Measurements from ENCODE around the gene PPARA.
"Not testable (repeated sequence)": the region's sequence is repeated elsewhere in the genome, so short reads cannot be mapped to it uniquely, and the experiment has no call there.

Gene PPARA

DNA sequence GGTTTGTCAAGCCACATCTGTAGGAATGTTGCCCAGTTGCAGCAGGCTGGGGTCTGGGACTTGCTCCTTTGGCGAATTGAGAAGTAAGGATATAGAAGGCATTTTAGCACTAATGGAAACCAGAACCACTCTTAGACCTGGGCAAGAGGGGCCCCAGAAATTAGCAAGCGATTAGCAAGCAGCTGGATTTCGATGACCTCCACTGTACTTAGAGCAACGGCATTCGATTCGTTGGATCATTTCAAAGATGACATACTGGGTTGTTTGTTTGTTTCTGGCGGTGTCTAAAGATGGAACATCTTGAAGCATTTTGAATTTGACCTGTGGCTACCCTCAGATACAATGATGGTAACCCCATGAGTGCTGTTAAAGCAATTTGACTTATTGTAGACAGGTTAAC is 100.9 kb downstream of the PPARA start:
- DNase-seq: no peak

DNA sequence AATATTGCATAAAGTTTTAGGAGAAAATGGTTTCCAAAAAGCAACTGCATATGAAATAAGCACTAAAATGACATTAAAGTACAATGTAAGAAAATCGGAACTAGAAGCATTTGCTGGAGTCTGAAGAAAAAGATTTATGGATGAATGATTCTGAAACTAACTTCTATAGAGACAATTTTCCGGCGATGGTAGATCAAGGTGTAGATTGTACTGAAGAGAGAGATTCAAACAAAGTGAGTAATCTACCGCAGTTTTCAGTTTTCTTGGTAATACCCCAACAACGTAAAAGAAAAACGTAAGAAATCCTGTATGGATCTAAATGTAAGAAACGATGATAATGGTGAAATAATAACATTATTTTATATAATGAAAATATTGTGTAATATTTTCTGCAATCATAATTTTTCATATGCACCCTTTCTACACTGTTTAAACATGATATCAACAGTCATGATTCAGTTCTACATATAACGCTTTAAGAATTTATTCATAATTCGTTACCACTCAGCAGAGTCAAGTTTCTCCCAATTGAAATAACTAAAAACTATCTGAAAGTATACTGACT is 101.6 kb downstream of the PPARA start:
- no peak for DNase-seq

DNA sequence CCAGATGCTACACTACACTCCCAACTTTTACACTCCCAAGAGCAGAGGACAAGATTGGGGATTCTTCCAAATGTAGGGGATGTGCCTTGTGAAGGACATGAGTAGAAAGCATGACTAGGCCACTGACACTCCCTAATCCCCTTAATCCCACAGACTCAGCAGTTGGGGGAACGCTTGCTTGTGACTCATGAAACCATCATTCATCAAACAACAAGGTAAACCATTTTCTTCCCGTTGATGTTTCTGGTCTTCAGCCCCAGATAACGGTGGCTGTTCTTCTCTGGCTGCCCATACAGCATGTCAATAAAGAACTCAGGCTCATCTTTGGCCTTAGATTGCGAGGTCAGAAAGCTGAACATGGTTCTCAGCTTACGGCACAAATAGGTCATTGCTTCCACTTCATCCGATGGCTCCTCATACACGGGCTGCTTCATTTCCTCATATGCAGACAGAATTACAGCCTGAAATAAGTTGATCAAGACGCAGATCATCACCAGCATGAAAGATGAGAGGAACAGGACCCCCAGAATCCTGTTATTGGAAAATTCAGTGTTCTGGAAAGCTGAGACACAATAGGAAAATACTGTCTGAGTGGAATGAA is 106.1 kb downstream of the PPARA start:
- DNase-seq: no peak

DNA sequence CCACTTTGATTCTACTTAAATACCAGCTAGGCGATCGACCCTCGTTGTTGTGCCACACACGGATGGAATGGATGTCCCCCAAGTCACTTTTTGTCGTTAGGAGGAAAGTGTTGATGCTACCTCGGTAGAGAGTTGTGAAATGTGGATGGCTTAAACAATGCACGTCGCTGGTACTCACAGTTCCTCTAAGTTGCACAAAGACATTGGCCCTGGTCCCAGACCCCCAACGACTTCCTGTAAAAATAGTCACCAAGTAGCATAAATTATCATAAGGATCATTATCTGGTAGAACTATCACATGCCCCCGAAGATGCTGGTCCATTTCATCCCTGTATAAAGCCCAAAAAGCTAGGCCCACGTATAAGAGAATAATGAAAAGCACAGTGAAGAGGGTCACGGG is 109.0 kb downstream of the PPARA start:
- no peak for DNase-seq

DNA sequence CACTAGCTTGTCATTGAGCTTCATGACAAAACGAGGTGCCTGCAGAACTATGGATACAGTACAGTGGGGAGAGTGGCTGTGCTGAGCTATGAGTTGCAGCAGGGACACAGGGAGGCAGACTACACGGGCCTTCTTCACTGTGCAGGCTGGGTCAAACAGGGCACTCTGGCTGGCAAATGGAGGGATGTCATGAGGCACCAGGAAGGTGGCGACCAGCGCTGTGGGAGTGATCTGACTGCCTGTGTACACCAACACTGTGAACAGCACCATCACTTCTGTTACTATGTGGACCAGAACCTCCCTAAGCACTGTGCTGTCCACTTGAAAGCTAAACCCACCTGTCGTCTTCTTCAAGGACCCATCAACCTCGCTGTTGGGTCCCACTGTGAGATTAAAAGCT is 109.7 kb downstream of the PPARA start:
- DNase-seq: no peak

DNA sequence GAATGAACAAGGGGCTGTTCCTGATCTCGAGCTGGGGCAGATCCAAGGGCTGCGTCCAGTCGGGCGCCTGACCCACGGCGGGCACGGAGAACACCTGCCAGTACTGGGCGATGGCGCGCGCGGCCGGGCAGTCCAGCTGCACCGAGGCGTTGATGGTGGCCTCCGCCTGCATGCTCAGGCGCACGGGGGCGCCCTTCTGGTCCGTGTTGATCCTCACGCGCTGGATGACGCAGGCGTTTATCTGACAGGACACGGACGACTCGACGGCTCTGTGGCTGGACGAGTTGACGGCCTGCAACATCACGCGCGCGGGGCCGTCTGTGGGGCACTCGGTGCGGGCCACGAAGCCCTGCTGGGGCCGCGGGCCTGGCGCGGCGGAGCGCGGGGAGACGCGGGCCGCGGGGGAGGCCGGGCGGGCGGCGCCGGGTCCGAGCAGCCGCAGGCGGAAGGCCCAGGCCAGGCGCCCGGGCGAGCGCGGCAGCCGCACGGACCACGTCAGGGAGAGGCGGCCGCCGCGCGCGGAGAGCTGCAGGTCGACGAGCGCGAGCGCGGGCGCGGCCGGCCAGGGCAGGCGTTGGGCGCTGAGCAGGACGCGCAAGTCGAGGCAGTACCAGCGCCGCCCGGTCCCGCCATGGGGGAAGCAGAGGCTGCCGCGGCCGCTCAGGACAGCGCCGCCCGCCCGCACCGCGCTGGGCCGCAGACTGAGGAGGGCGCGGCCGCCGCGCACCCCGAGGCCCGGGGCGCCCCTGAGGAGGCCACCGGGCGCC is 112.3 kb downstream of the PPARA start:
- DNase-seq: peak; percentile 17

DNA sequence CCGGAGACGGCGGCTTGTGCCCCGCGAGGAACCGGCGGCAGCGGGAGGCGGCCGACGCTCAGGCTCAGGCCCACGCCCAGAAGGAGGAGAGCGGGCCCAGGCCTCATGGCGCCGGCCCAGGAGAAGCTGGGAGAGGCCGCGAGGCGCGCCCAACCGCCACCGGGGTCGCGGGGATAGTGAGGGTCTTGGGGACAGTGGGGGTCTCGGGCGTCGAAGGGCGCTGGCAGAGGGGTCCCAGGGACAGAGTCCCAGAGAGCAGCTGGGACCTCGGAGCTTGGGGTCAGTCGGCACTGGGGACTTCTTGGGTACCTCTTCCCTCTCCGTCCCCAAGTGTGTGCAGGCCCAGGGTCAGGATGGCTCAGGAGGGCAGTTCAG is 112.9 kb downstream of the PPARA start, which contains the start of gene PKDREJ:
Gene PKDREJ (minus strand): TSS at position 128 of the 375 bp plus-strand sequence. CDS start 21 bp downstream, at position 107.
- no peak for DNase-seq

DNA sequence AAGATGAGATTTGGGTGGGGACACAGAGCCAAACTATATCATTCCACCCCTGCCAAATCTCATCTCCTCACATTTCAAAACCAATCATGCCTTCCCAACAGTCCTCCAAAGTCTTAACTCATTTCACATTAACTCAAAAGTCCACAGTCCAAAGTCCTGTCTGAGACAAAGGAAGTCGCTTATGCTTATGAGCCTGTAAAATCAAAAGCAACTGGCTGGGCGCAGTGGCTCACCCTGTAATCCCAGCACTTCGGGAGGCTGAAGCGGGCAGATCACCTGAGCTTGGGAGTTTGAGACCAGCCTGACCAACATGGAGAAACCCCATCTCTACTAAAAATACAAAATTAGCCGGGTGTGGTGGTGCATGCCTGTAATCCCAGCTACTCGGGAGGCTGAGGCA is 114.2 kb downstream of the PPARA start:
- DNase-seq: not testable (repeated sequence)

DNA sequence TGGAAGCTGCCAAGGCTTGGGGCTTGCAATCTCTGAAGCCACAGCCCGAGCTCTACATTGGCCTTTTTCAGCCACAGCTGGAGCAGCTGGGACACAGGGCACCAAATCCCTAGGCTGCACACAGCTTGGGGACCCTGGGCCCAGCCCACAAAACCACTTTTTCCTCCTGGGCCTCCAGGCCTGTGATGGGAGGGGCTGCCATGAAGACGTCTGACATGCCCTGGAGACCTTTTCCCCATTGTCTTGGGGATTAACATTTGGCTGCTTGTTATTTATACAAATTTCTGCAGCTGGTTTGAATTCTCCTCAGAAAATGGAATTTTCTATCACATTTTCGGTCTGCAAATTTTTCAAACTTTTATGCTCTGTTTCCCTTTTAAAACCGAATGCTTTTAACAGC is 115.3 kb downstream of the PPARA start:
- not testable (repeated sequence) for DNase-seq

DNA sequence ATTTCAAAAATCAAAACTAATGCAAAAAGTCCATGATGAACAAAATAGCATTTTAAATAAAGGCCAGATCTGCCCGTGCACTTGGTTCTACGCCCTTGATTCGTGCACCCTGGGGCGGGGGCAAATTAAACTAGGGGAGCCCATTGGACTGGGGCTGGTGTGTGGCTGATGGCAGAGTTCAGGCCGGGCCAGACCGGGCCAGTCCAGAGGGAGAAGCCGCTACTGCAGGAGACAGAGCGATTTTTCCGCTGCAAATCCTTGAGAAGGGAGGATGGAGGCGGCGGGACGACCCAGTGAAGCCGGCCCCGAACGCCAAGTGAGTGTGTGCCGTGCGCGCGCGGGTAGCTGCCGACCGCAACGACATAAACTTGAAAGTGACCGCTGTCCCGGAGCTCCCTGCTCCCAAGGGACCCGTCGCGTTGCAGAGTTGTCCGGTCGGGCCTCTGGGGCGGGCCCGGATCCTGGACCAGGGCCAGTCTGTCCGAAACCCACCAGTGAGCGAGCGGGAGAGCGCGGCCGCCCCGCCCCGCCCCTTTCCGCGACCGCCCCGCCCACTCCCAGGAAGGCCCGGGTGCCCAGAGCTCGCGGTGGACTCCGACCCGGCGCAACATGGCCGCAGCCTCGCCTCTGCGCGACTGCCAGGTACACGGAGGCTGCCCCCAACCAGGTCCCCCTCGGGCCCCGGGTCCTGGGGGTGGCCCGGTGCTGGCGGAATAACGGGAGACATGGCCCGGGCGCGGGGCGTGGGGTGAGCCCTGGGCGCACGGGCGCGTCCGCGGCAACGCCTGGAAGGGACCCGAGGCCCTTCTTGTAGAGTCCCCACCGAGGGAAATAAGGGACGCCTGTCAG is 117.3 kb downstream of the PPARA start, which contains the start of gene TTC38:
Gene TTC38 (plus strand): TSS at position 578 of the 849 bp plus-strand sequence. CDS start 32 bp downstream, at position 610.
- peak; percentile 48 for DNase-seq

DNA sequence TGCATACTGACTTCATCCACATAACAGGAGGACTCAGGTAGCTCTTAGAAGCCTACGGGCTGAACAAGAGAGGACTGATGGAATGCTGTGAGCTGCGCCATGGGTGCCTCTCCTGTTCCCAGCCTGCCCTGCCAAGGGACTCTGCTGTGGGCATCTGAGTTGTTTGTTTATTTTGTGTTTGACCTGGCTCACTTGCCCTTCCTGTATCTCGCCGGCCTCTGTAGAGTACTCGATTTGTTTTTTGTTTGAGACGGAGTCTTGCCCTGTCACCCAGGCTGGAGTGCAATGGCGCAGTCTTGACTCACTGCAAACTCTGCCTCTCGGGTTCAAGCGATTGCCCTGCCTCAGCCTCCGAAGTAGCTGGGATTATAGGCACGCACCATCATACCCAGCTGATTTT is 119.2 kb downstream of the PPARA start:
- no peak for DNase-seq

DNA sequence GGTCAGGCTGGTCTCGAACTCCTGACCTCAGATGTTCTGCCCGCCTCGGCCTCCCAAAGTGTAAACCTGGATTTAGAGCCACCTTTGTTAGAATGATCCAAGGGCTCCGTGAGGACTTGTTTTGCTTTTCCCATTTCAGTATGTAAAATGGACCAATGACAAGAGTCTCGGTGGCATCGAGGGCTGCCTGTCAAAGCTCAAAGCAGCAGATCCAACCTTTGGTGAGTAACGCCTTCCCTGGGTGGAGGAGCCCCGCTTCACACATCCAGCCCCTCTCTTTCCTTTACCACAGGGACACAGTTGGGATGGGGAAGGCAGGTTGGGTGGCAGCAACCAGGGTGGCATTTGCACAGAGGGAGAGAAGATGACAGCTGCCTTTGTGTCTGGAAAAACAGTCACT is 121.9 kb downstream of the PPARA start:
- DNase-seq: no peak

DNA sequence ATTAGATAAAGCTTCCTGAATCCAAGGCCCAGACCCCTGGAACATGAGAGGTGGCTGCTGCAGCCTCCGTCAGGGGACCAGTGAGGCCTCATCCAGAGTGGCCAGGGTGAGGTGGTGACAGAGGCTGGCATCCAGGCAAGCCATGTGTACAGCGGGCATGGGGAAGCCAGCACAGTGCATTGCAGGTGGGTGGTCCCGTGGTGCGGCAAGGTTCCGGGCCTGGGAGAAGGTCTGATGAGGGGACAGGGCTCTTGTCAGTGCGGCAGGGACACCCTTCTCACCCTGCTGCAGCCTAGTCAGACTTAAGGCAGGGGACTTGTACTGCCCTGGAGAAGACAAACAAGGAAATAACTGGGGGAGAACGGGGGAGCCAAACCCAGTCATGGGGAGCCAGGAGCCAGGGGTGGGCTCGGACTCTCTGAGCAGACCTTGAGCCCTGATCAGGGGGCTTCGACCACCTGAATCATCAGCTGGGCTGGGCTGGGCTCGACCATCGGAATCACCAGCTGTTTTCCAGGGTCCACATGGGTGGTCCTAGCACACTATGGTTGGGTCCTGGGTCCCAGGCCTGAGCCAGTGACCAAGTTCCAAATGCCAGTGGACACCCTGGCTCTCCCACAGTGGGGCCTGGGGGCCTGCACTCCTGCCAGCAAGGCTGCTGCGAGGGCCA is 122.6 kb downstream of the PPARA start:
- no peak for DNase-seq

DNA sequence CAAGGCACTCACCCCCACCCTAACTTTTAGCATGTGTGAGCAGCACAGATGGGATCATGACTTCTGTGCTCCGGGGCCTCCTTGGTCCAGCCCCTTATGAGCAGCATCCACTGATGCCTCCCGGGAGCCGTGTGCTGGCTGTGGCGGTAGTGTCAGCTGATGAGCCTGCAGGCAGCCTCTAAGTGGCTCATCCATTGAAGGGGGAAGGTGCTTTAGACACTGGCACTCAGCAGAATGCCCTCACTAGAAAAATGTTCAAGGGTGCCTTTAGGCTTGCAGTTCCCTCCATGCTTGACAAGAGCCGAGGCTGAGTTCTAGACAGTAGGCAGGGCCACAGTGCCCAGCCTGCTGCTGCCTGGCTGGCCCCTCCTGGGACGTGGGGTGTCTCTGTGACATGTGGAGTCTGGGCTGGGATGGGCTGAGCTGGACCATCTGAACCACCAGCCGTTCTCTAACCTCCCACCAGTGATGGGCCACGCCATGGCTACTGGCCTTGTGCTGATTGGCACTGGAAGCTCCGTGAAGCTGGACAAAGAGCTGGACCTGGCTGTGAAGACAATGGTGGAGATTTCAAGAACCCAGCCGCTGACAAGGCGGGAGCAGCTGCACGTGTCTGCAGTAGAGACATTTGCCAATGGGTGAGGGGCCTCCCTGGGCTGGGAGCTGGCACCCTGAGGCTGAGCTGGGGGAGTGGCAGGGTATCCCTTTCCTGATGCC is 123.3 kb downstream of the PPARA start:
- no peak for DNase-seq

DNA sequence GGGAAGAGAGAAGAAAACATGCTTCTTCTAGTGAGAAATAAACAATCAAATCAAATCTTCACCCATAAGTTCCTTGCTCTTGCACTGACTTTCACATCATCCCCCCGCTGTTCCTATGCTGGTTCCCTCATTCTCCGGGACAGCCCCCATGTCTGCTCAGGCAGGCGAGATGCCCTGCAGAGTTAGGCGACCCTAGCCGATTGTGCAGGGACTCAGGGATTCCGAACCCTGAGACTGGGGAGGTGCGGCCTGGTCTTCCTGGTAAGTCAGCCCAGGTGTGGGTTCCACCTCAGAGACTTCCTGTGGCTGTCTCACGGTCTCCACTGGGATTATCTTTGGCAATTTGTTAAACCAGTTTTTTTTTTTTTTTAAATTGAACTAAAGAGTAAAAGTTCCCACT is 124.1 kb downstream of the PPARA start:
- DNase-seq: no peak

DNA sequence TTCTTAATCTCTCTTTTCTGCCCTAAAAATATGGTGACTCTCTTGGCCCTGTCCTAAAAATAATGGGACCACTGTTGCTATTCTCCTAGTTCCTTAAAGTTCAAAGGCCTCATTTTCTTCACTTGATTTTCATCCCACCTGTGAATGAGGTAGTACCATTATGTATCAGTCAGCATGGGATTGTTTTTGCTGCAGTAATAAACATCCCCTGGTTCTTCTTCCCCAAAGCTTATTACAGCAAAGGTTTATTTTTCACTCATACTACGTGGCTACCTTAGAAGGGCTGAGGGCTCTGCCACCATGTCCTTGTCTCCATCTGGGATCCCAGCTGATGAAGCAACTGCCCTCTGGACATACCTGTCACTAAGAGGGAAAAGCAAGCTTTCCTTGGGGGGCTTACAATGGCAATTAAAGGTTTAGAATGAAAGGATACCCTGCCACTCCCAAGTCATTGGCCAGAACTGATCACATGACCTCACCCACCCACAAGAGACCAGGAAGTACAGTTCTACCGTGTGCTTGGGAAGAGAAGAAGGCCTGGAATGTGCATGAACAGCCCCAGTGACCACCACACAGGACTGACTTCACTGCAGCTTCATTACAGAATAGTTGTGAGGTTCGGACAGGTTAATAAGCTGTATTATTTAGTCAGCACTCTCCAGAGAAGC is 125.3 kb downstream of the PPARA start:
- DNase-seq: no peak

DNA sequence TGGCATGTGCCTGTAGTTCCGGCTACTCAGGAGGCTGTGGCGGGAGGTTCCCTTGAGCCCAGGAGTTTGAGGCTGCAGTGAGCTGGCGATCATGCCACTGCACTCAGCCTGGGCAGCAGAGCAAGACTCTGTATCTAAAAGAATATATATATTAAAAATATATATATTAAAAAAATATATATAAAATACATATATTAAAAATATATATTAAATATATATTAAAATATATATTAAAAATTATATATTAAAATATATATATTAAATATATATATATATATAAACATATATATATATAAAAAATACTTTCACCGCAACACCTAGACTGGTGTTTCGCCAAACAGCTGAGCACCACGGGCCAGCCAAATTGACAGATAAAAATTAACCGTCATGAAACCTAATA is 126.2 kb downstream of the PPARA start:
- no peak for DNase-seq

DNA sequence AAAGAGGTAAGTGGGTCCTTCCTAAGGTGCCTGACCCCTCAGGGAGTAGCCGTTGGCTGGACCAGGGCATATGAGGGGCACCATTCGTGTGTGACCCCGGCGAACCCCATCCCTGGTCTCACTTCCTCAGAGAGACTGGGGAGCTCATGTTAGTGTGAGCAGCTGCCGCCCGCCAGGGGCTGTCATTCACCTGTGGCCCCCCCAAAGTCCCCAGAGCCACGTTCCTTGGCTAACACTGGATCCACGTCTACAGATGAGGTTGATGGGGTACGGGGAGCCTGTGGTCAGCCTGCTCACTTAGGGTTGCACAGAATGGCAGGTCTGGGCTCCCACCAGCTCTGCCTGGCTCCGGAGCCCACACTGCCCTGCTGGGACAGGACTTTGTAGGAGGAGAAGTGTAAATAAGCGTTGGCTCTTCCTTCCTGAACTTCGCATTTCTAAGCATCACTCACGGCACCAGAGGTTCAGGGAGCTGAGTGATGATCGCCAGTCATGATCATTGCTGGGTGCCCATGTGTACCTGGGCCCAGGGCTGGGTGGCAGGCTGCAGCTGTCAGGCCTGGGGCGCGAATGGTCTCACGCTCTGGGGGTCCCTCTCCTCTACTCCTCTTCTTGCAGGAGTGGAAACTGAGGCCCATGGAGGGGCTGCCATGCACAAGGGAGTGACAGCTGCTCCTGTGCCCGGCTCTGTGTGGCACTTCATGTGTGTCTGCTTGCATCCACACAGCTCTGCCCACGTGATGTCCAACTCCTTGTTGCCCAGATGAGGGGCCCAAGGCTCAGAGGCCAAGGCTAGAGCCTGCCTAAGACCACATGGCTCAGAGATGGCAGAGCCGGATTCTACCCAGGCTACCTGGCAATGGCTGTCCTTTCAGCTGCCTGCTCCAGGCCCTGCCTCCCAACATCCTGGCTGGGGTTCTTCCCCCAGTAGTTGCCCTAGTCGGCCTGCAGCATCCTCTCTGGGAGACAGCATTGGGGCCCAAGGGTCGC is 128.6 kb downstream of the PPARA start:
- DNase-seq: no peak

DNA sequence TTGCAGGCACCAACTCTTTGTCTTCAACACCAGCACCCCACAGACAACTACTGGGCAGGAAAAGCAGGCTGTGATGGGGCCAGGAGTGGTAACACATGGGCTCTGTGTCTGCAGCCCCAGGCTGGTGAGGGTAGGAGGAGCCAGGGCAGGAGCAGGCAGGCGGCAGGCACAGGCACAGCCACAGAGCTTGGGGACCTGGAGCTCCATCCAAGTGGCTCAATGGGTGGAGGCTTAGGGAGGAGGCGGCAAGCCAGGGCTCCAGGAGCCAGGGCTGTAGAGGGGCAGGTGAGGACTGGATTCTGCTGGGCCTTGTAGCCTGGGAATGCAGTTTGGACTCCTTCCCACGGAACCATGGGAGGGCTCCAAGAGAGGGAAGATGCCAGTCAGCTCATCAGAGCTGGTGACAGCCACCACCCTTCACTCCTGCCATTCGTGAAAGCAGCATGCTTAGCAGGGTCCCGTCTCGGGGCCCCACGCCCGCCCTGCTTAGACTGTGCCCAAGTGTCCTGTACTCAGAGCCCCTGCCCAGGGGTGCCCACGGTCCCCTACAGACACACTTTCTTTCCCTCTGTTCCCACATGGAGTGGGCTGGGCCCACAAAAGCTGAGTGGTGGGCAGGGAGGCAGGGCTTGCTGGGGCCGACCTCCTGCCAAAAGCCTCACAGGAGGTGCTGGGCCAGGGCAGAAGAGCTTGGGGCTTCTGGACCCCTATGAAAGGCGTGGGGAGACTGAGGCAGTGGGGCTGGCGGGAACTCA is 129.9 kb downstream of the PPARA start:
- DNase-seq: no peak

All from activated naive CD4-positive, alpha-beta T cell treated with Interleukin-2 at 50 U/mL for 16 hours (primary cell).